ENCODE measurements around the gene ZNF599. TPM values are rescaled to one million over a fixed set of nuclear protein-coding genes. Genes with fewer than 3 reads are reported as not detected.

Gene ZNF599
- total and polyA plus RNA-seq, 2 of the 13 experiments (the other 11 are each of a cell fraction or from before 2014, with no cell fraction given): 5.8 to 7.3 TPM

GRCh38 chr19:34733266-34733745, 39.7 kb downstream of the ZNF599 start (continued):
- TF ChIP-seq KLF12 (CRISPR knock-in tag; IDR thresholded peaks at IDR 0.05; ENCODE audit: borderline replicate concordance) (no peak), ZNF687 (CRISPR knock-in tag; IDR thresholded peaks at IDR 0.05) (no peak), ZNF615 (CRISPR knock-in tag; IDR thresholded peaks at IDR 0.05; ENCODE audit: borderline replicate concordance) (no peak), HNF4A (CRISPR knock-in tag; IDR thresholded peaks at IDR 0.05) (no peak), MAFK (conservative IDR thresholded peaks at IDR 0.05 in 1 of 2, IDR thresholded peaks at IDR 0.05 in 1 of 2; ENCODE audit: low read length in 2 of 2) (no peak), SETDB1 (CRISPR knock-in tag; IDR thresholded peaks at IDR 0.05; ENCODE audit: borderline replicate concordance) (no peak), ARNT2 (CRISPR knock-in tag; IDR thresholded peaks at IDR 0.05; ENCODE audit: low read depth) (no peak), ZNF234 (CRISPR knock-in tag; conservative IDR thresholded peaks at IDR 0.05) (no peak), NFE2L2 (IDR thresholded peaks at IDR 0.05; ENCODE audit: low read length) (no peak), HDAC2 (CRISPR knock-in tag; IDR thresholded peaks at IDR 0.05) (peak; percentile 22; the same call in 1 of the 2 replicates), CSRNP1 (CRISPR knock-in tag; IDR thresholded peaks at IDR 0.05) (no peak), DPF2 (CRISPR knock-in tag; IDR thresholded peaks at IDR 0.05; ENCODE audit: borderline replicate concordance, low read depth) (no peak), SMAD1 (CRISPR knock-in tag; IDR thresholded peaks at IDR 0.05; ENCODE audit: borderline replicate concordance, low read depth) (no peak)
- TF ChIP-seq, protein P1, sequence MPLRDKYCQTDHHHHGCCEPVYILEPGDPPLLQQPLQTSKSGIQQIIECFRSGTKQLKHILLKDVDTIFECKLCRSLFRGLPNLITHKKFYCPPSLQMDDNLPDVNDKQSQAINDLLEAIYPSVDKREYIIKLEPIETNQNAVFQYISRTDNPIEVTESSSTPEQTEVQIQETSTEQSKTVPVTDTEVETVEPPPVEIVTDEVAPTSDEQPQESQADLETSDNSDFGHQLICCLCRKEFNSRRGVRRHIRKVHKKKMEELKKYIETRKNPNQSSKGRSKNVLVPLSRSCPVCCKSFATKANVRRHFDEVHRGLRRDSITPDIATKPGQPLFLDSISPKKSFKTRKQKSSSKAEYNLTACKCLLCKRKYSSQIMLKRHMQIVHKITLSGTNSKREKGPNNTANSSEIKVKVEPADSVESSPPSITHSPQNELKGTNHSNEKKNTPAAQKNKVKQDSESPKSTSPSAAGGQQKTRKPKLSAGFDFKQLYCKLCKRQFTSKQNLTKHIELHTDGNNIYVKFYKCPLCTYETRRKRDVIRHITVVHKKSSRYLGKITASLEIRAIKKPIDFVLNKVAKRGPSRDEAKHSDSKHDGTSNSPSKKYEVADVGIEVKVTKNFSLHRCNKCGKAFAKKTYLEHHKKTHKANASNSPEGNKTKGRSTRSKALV (CRISPR knock-in tag; IDR thresholded peaks at IDR 0.05): peak; percentile 40; the same call in 1 of the 2 replicates
- TF ChIP-seq, protein P2, sequence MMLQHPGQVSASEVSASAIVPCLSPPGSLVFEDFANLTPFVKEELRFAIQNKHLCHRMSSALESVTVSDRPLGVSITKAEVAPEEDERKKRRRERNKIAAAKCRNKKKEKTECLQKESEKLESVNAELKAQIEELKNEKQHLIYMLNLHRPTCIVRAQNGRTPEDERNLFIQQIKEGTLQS (CRISPR knock-in tag; IDR thresholded peaks at IDR 0.05): no peak
- TF ChIP-seq, protein P3, sequence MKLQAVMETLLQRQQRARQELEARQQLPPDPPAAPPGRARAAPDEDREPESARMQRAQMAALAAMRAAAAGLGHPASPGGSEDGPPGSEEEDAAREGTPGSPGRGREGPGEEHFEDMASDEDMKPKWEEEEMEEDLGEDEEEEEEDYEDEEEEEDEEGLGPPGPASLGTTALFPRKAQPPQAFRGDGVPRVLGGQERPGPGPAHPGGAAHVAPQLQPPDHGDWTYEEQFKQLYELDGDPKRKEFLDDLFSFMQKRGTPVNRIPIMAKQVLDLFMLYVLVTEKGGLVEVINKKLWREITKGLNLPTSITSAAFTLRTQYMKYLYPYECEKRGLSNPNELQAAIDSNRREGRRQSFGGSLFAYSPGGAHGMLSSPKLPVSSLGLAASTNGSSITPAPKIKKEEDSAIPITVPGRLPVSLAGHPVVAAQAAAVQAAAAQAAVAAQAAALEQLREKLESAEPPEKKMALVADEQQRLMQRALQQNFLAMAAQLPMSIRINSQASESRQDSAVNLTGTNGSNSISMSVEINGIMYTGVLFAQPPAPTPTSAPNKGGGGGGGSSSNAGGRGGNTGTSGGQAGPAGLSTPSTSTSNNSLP (IDR thresholded peaks at IDR 0.05; ENCODE audit: low read depth, low read length): no peak
- TF ChIP-seq, protein P4, sequence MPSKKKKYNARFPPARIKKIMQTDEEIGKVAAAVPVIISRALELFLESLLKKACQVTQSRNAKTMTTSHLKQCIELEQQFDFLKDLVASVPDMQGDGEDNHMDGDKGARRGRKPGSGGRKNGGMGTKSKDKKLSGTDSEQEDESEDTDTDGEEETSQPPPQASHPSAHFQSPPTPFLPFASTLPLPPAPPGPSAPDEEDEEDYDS (CRISPR knock-in tag; IDR thresholded peaks at IDR 0.05): no peak
- TF ChIP-seq, protein P5, sequence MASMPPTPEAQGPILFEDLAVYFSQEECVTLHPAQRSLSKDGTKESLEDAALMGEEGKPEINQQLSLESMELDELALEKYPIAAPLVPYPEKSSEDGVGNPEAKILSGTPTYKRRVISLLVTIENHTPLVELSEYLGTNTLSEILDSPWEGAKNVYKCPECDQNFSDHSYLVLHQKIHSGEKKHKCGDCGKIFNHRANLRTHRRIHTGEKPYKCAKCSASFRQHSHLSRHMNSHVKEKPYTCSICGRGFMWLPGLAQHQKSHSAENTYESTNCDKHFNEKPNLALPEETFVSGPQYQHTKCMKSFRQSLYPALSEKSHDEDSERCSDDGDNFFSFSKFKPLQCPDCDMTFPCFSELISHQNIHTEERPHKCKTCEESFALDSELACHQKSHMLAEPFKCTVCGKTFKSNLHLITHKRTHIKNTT (CRISPR knock-in tag; IDR thresholded peaks at IDR 0.05): no peak

All from HepG2 (cell line).